Nephron progenitor cell (in vitro differentiated cells): ENCODE data around the gene SUCLA2.
A peak's percentile ranks its signal among the peaks of the same experiment; 100 is the strongest.

Experiments
- DNase-seq: peaks from one replicate; pipeline ENCODE4 v3.0.0; 2021
- H3K27ac Mint-ChIP-seq: 2 replicates; pipeline ENCODE4 v1.8.0; 2021; ENCODE audit warnings: mild to moderate bottlenecking, moderate library complexity, mixed read lengths
- H3K27me3 Mint-ChIP-seq: 2 replicates; pipeline ENCODE4 v1.8.0; 2021; ENCODE audit warnings: mild to moderate bottlenecking, low read depth, mixed read lengths; ENCODE audit not compliant: poor library complexity
- H3K36me3 Mint-ChIP-seq: 2 replicates; pipeline ENCODE4 v1.8.0; 2021; ENCODE audit warnings: low read depth, mixed read lengths
- H3K4me1 Mint-ChIP-seq: 2 replicates; pipeline ENCODE4 v1.8.0; 2021; ENCODE audit warnings: mixed read lengths
- H3K4me3 Mint-ChIP-seq: 2 replicates; pipeline ENCODE4 v1.8.0; 2021; ENCODE audit warnings: mild to moderate bottlenecking, moderate library complexity, mixed read lengths
- H3K9me3 Mint-ChIP-seq: 2 replicates; pipeline ENCODE4 v1.8.0; 2021; ENCODE audit warnings: mild to moderate bottlenecking, moderate library complexity, mixed read lengths
- TF ChIP-seq, protein P1 (sequence below): fragments of 200-600 bp; sonication (generic); IDR thresholded peaks from 2 replicates; pipeline ENCODE4 v1.5.0; 2021; ENCODE audit warnings: antibody characterized with exemption

SUCLA2 gene

GRCh38 chr13:47934371-47934770 is 66.7 kb downstream of the SUCLA2 start:
- Mint-ChIP-seq H3K36me3 (peaks cover 46% of the 10 kb centered on the region), H3K4me1 (peaks cover 21% of the 10 kb centered on the region), H3K27ac (no peak overlapping the region), H3K27me3 (no peaks in the 10 kb centered on the region), H3K9me3 (peaks cover 41% of the 10 kb centered on the region), H3K4me3 (no peak overlapping the region)
- TF ChIP-seq, protein P1, sequence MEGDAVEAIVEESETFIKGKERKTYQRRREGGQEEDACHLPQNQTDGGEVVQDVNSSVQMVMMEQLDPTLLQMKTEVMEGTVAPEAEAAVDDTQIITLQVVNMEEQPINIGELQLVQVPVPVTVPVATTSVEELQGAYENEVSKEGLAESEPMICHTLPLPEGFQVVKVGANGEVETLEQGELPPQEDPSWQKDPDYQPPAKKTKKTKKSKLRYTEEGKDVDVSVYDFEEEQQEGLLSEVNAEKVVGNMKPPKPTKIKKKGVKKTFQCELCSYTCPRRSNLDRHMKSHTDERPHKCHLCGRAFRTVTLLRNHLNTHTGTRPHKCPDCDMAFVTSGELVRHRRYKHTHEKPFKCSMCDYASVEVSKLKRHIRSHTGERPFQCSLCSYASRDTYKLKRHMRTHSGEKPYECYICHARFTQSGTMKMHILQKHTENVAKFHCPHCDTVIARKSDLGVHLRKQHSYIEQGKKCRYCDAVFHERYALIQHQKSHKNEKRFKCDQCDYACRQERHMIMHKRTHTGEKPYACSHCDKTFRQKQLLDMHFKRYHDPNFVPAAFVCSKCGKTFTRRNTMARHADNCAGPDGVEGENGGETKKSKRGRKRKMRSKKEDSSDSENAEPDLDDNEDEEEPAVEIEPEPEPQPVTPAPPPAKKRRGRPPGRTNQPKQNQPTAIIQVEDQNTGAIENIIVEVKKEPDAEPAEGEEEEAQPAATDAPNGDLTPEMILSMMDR: no peak
- no peak for DNase-seq

DNA sequence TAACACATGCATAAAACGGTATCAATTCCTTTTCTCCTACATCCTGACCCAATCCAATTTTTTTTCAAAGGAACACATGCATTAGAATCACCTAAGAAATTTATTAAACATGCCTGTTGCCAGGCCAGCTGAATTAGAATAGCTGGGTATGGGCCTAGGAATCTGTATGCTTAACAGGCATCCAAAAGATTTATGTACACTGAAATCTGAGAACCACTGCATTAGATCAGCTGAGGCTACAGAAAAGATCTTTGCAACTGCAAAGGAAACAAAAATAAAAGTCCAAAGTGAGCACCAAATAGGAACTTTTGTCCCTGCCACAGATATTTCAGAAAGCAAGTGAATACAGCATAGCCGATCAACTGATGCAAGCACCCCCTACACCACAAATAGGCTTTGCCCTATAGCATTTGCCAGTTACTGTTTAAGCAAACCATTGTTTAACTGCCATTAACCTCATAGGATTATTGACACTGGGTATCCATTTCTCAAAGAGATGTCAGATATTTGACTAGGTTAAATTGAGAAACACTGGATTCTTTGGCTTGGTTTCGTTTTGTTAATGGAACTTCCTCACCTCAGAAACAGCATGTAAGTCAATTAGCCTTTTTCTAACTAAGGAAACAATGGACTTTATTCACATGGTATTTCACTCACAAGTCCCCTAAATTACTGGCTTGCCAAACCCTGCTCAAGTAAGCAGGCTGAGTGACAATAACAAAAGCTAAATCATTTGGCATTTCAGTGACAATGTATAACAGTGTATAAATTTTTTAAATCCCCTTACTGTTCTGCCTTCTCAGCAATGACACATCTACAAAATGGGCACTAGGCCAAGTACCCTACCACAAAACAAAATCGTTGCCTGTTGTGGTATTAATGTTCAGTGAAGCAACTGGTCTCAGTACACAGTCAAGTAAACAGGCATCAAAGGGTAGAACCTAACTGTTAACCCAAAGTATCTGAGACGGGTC is 67.8 kb downstream of the SUCLA2 start:
- Mint-ChIP-seq H3K4me3 (no peak overlapping the region), H3K27me3 (peaks cover 3% of the 10 kb centered on the region), H3K36me3 (peaks cover 35% of the 10 kb centered on the region), H3K27ac (no peak overlapping the region), H3K9me3 (peaks cover 31% of the 10 kb centered on the region), H3K4me1 (peaks cover 21% of the 10 kb centered on the region)
- TF ChIP-seq, protein P1: no peak
- DNase-seq: no peak

DNA sequence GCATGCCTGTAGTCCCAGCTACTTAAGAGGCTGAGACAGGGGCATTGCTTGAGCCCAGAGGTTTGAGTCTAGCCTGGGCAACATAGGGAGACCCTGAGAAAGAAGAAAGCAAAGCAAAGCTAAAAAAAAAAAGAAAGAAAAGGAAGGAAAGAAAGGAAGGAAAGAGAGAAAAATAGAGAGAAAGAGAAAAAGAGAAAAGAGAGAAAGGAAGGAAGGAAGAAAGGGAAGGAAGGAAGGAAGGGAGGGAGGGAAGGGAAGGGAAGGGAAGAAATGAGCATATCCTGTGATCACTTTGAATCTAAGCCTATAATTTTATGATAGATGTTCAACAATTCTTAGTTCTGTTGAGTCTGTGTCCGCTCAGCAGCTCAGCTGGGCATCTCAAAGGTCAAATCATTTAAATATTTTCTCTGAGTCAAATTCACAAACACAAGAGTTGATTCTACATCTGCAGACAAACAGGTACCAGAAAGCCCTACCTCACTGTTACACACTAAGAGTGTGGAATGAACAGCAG is 70.4 kb downstream of the SUCLA2 start:
- Mint-ChIP-seq H3K9me3 (peaks cover 6% of the 10 kb centered on the region), H3K4me3 (no peak overlapping the region), H3K36me3 (peaks cover 10% of the 10 kb centered on the region), H3K27me3 (peaks cover 3% of the 10 kb centered on the region), H3K4me1 (peaks cover 21% of the 10 kb centered on the region), H3K27ac (no peak overlapping the region)
- TF ChIP-seq, protein P1: no peak
- DNase-seq: no peak

DNA sequence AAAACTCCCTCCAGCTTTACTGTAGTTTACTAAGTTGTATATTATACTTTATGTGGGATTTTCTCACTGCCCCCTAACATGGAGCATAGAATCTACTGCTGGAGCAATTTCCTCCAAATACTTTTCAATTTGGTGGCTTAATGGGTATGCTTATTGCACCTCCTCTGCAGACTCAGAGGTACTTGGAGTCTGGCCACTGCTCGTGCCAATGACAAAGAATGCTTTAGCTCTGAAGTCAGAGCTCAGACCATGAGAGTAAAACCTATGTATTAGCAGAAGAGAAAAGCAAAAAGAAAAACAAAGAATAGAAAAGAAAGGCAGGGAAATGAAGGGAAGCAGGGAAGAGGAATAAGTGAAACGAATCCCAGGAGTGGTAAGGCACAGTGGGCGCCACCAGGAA is 71.9 kb downstream of the SUCLA2 start:
- H3K9me3 Mint-ChIP-seq: no peaks in the 10 kb centered on the region
- no peak overlapping the region for H3K4me3 Mint-ChIP-seq
- no peak for DNase-seq
- TF ChIP-seq, protein P1: no peak
- peaks cover 3% of the 10 kb centered on the region for H3K27me3 Mint-ChIP-seq
- peaks cover 15% of the 10 kb centered on the region for H3K4me1 Mint-ChIP-seq
- no peak overlapping the region for H3K27ac Mint-ChIP-seq
- no peaks in the 10 kb centered on the region for H3K36me3 Mint-ChIP-seq

- Mint-ChIP-seq H3K4me3 (no peak overlapping the region), H3K9me3 (peaks cover 40% of the 10 kb centered on the region), H3K4me1 (no peaks in the 10 kb centered on the region), H3K27me3 (no peaks in the 10 kb centered on the region), H3K27ac (peak overlapping the region; percentile 51), H3K36me3 (peaks cover 28% of the 10 kb centered on the region)
- TF ChIP-seq, protein P1: no peak
- no peak for DNase-seq
Measured at GRCh38 chr13:47917022-47917574, 84.0 kb downstream of the SUCLA2 start.
